Endodermal cell (in vitro differentiated cells): Measurements from ENCODE around the gene CLCN4. TPM values are rescaled to one million over a fixed set of nuclear protein-coding genes. Genes with fewer than 3 reads are reported as not detected.

Experiments
- DNase-seq: peaks from one replicate; pipeline ENCODE4 v3.0.0-alpha.2; 2017
- H3K27ac ChIP-seq: 2 replicates; pipeline ENCODE4 v1.5.1; 2013; ENCODE audit warnings: mild to moderate bottlenecking, low read depth, low read length, moderate library complexity
- H3K27me3 ChIP-seq: 2 replicates; pipeline ENCODE4 v1.6.1; 2013; ENCODE audit warnings: mild to moderate bottlenecking, low read length, moderate library complexity; ENCODE audit not compliant: insufficient read depth, control insufficient read depth, poor library complexity, severe bottlenecking
- H3K36me3 ChIP-seq: 2 replicates; pipeline ENCODE4 v1.7.0; 2013; ENCODE audit warnings: mild to moderate bottlenecking, low read length, moderate library complexity; ENCODE audit not compliant: control insufficient read depth, insufficient read depth
- H3K4me1 ChIP-seq: one replicate; pipeline ENCODE4 v1.7.0; 2013; ENCODE audit warnings: low read length; ENCODE audit not compliant: control insufficient read depth, insufficient read depth
- H3K4me3 ChIP-seq: 2 replicates; pipeline ENCODE4 v1.5.1; 2013; ENCODE audit warnings: mild to moderate bottlenecking, low read length, moderate library complexity
- H3K9ac ChIP-seq: 2 replicates; pipeline ENCODE4 v1.6.1; 2013; ENCODE audit warnings: mild to moderate bottlenecking, low read length, moderate library complexity; ENCODE audit not compliant: poor library complexity, severe bottlenecking; ENCODE audit errors: extremely low read depth
- H3K9me3 ChIP-seq: 2 replicates; pipeline ENCODE4 v1.6.1; 2013; ENCODE audit warnings: mild to moderate bottlenecking, low read length, moderate library complexity; ENCODE audit not compliant: control insufficient read depth
- H3K27ac Mint-ChIP-seq: 2 replicates; pipeline ENCODE4 v1.8.0; 2020; ENCODE audit warnings: mixed read lengths
- H3K27me3 Mint-ChIP-seq: 2 replicates; pipeline ENCODE4 v1.8.0; 2021; ENCODE audit warnings: mild to moderate bottlenecking, mixed read lengths; ENCODE audit not compliant: insufficient read depth
- H3K36me3 Mint-ChIP-seq: 2 replicates; pipeline ENCODE4 v1.8.0; 2020; ENCODE audit warnings: low read depth, mixed read lengths
- H3K4me1 Mint-ChIP-seq: 2 replicates; pipeline ENCODE4 v1.8.0; 2020; ENCODE audit warnings: mixed read lengths
- H3K4me3 Mint-ChIP-seq: 2 replicates; pipeline ENCODE4 v1.8.0; 2020; ENCODE audit warnings: mild to moderate bottlenecking, moderate library complexity, mixed read lengths
- H3K9me3 Mint-ChIP-seq: 2 replicates; pipeline ENCODE4 v1.8.0; 2020; ENCODE audit warnings: mild to moderate bottlenecking, mixed read lengths
- CTCF ChIP-seq: fragments of 200-600 bp; sonication (generic); conservative IDR thresholded peaks from 2 replicates; pipeline ENCODE4 v1.5.0; 2021; ENCODE audit warnings: antibody characterized with exemption, mild to moderate bottlenecking
- WGBS, 2 experiments: methylation state at CpG; one replicate each; pipeline versions ENCODE4 v1.1.5 to v1.1.7; 2013; ENCODE audit warnings: missing lambda C conversion rate in 2 of 2, mixed read lengths in 1 of 2; ENCODE audit not compliant: insufficient coverage in 1 of 2, insufficient read length in 1 of 2; 5-methylcytosine and 5-hydroxymethylcytosine counted together
- total RNA-seq, 2 donors: library from RNA; stranded (reverse); fragmentation: NEBNext Ultra II Directional in 1 of 2; extraction: Animal tissue kit (Norgen Biotek cat#: 25700) in 1 of 2; gene quantifications; 2 replicates in 1 of 2; 3 replicates in 1 of 2; pipeline ENCODE4 v1.2.1, GENCODE V29; 2021

The CLCN4 gene
- total RNA-seq, 2 donors from 2014 or later, result 3.7 to 4.4 TPM

GRCh38 chrX:10175319-10175871, 18.6 kb downstream of the CLCN4 start:
- no peak overlapping the region for H3K4me3 ChIP-seq
- no peaks in the 10 kb centered on the region for H3K36me3 ChIP-seq
- H3K9me3 ChIP-seq, result no peaks in the 10 kb centered on the region
- H3K4me1 Mint-ChIP-seq, result peaks cover 8% of the 10 kb centered on the region
- TF ChIP-seq CTCF, result no peak
- no peak overlapping the region for H3K4me3 Mint-ChIP-seq
- no peak for DNase-seq
- H3K9ac ChIP-seq, result no peak overlapping the region
- H3K27me3 ChIP-seq, result no peaks in the 10 kb centered on the region
- peaks cover 2% of the 10 kb centered on the region for H3K36me3 Mint-ChIP-seq
- H3K27ac ChIP-seq, result no peak overlapping the region
- no peaks in the 10 kb centered on the region for H3K27me3 Mint-ChIP-seq
- 86% methylated on average over 7 of the region's 8 CpGs; no CpG with 5 or more reads in 1 of the 2 experiments for WGBS, 2 experiments
- no peaks in the 10 kb centered on the region for H3K4me1 ChIP-seq
- peaks cover 85% of the 10 kb centered on the region for H3K9me3 Mint-ChIP-seq
- no peak overlapping the region for H3K27ac Mint-ChIP-seq

- peaks cover 8% of the 10 kb centered on the region for H3K4me1 Mint-ChIP-seq
- Histone ChIP-seq H3K27ac (no peak overlapping the region), H3K4me1 (no peaks in the 10 kb centered on the region), H3K9ac (no peak overlapping the region), H3K4me3 (no peak overlapping the region), H3K9me3 (no peaks in the 10 kb centered on the region), H3K27me3 (no peaks in the 10 kb centered on the region), H3K36me3 (no peaks in the 10 kb centered on the region)
- peaks cover 2% of the 10 kb centered on the region for H3K36me3 Mint-ChIP-seq
- no peak for DNase-seq
- no peak overlapping the region for H3K27ac Mint-ChIP-seq
- no peak for TF ChIP-seq CTCF
- 88 to 100% methylated on average over 1 to 16 of the region's 16 CpGs for WGBS, 2 experiments
- H3K27me3 Mint-ChIP-seq, result no peaks in the 10 kb centered on the region
- no peak overlapping the region for H3K4me3 Mint-ChIP-seq
- peaks cover 75% of the 10 kb centered on the region for H3K9me3 Mint-ChIP-seq
These were observed 19.6 kb downstream of the CLCN4 start for GRCh38 chrX:10176121-10177003.

GRCh38 chrX:10177004-10177396, 20.2 kb downstream of the CLCN4 start:
- no peaks in the 10 kb centered on the region for H3K4me1 ChIP-seq
- Mint-ChIP-seq H3K27ac (no peak overlapping the region), H3K9me3 (peaks cover 76% of the 10 kb centered on the region), H3K27me3 (no peaks in the 10 kb centered on the region), H3K4me1 (peaks cover 8% of the 10 kb centered on the region), H3K36me3 (peaks cover 2% of the 10 kb centered on the region), H3K4me3 (no peak overlapping the region)
- no peak for DNase-seq
- no peak overlapping the region for H3K4me3 ChIP-seq
- 98% methylated on average over 4 to 7 of the region's 7 CpGs for WGBS, 2 experiments
- no peaks in the 10 kb centered on the region for H3K9me3 ChIP-seq
- no peaks in the 10 kb centered on the region for H3K27me3 ChIP-seq
- TF ChIP-seq CTCF, result no peak
- H3K27ac ChIP-seq, result no peak overlapping the region
- H3K36me3 ChIP-seq, result no peaks in the 10 kb centered on the region
- H3K9ac ChIP-seq, result no peak overlapping the region
